HepG2 (cell line): ENCODE results near the gene SECTM1. TPM values are rescaled to one million over a fixed set of nuclear protein-coding genes. Genes with fewer than 3 reads are reported as not detected.
A peak's percentile ranks its signal among the peaks of the same experiment; 100 is the strongest.

Experiments
- BRCA1 ChIP-seq: sonication (generic); formaldehyde crosslinking; IDR thresholded peaks from 2 replicates; pipeline ENCODE4 v1.4.0; 2020; ENCODE audit warnings: missing genetic modification reagents
- KDM2A ChIP-seq: sonication (generic); formaldehyde crosslinking; IDR thresholded peaks from 2 replicates; pipeline ENCODE4 v1.4.0; 2020; ENCODE audit warnings: low read depth, missing genetic modification reagents, borderline replicate concordance
- MEIS2 ChIP-seq: sonication (generic); formaldehyde crosslinking; IDR thresholded peaks from 2 replicates; pipeline ENCODE4 v1.9.0; 2021; ENCODE audit warnings: mild to moderate bottlenecking, missing genetic modification reagents
- NCOA5 ChIP-seq: sonication (generic); formaldehyde crosslinking; IDR thresholded peaks from 2 replicates; pipeline ENCODE4 v1.4.0; 2020; ENCODE audit warnings: missing genetic modification reagents
- SMAD1 ChIP-seq: sonication (generic); formaldehyde crosslinking; IDR thresholded peaks from 2 replicates; pipeline ENCODE4 v1.4.0; 2020; ENCODE audit warnings: missing genetic modification reagents, low read depth, mild to moderate bottlenecking, borderline replicate concordance
- SNAPC2 ChIP-seq: sonication (generic); formaldehyde crosslinking; IDR thresholded peaks from 2 replicates; pipeline ENCODE4 v1.8.1; 2022; ENCODE audit warnings: mild to moderate bottlenecking, missing genetic modification reagents
- TBL1XR1 ChIP-seq: fragments of 150-350 bp; IDR thresholded peaks from 2 replicates; pipeline ENCODE4 v1.6.1; 2014; ENCODE audit warnings: borderline replicate concordance, low read length; ENCODE audit not compliant: partially characterized antibody
- ZNF205 ChIP-seq: IDR thresholded peaks from 2 replicates; pipeline ENCODE4 v1.6.1; 2018; ENCODE audit warnings: missing biosample characterization, missing genetic modification reagents
- ZNF335 ChIP-seq: sonication (generic); formaldehyde crosslinking; IDR thresholded peaks from 2 replicates; pipeline ENCODE4 v1.4.0; 2020; ENCODE audit warnings: missing genetic modification reagents
- ZNF607 ChIP-seq: sonication (generic); formaldehyde crosslinking; IDR thresholded peaks from 2 replicates; pipeline ENCODE4 v1.5.1; 2020; ENCODE audit warnings: missing genetic modification reagents, mild to moderate bottlenecking, borderline replicate concordance
- ZNF746 ChIP-seq: sonication (generic); formaldehyde crosslinking; IDR thresholded peaks from 2 replicates; pipeline ENCODE4 v1.8.0; 2022; ENCODE audit warnings: mild to moderate bottlenecking, missing genetic modification reagents
- ZSCAN21 ChIP-seq: sonication (generic); formaldehyde crosslinking; IDR thresholded peaks from 2 replicates; pipeline ENCODE4 v1.8.0; 2022; ENCODE audit warnings: mild to moderate bottlenecking, missing genetic modification reagents, moderate library complexity, borderline replicate concordance
- polyA plus RNA-seq, 8 experiments: library from polyadenylated mRNA; depleted of rRNA in 3 of 8; stranded (reverse) in 7 of 8; unstranded in 1 of 8; fragments of >200 nt; fragmentation: Illumina TruSeq in 4 of 8; extraction: Trizol in 4 of 8; gene quantifications; 2 replicates each; pipeline versions ENCODE4 v1.2.1 to v1.2.3, GENCODE V29; 2011 to 2016; ENCODE audit warnings: low read depth in 4 of 8, missing spikeins in 1 of 8, mixed read lengths in 1 of 8; ENCODE audit not compliant: insufficient read depth in 1 of 8
- total RNA-seq, 5 experiments: library from RNA; depleted of rRNA; stranded (reverse); fragments of >200 nt; fragmentation: Illumina TruSeq; extraction: Trizol; gene quantifications; 2 replicates each; pipeline ENCODE4 v1.2.3, GENCODE V29; 2016; ENCODE audit warnings: low read depth in 1 of 5
- TF ChIP-seq, protein P1 (sequence below): sonication (generic); formaldehyde crosslinking; IDR thresholded peaks from 2 replicates; pipeline ENCODE4 v1.4.0; 2020; ENCODE audit warnings: missing genetic modification reagents
- TF ChIP-seq, protein P2 (sequence below): sonication (generic); formaldehyde crosslinking; IDR thresholded peaks from 2 replicates; pipeline ENCODE4 v1.5.0; 2020; ENCODE audit warnings: mild to moderate bottlenecking, missing genetic modification reagents, moderate library complexity
- TF ChIP-seq, protein P3 (sequence below): sonication (generic); formaldehyde crosslinking; IDR thresholded peaks from 2 replicates; pipeline ENCODE4 v1.5.0; 2020; ENCODE audit warnings: mild to moderate bottlenecking, missing genetic modification reagents
- TF ChIP-seq, protein P4 (sequence below): sonication (generic); formaldehyde crosslinking; IDR thresholded peaks from 2 replicates; pipeline ENCODE4 v1.5.1; 2020; ENCODE audit warnings: mild to moderate bottlenecking, moderate library complexity, missing genetic modification reagents
- TF ChIP-seq, protein P5 (sequence below): sonication (generic); IDR thresholded peaks from 2 replicates; pipeline ENCODE4 v1.6.1; 2016; ENCODE audit warnings: low read depth, borderline replicate concordance

Gene SECTM1
- total and polyA plus RNA-seq, 2 of the 13 experiments (the other 11 are each of a cell fraction or from before 2014, with no cell fraction given): 3.5 to 5.3 TPM

DNA sequence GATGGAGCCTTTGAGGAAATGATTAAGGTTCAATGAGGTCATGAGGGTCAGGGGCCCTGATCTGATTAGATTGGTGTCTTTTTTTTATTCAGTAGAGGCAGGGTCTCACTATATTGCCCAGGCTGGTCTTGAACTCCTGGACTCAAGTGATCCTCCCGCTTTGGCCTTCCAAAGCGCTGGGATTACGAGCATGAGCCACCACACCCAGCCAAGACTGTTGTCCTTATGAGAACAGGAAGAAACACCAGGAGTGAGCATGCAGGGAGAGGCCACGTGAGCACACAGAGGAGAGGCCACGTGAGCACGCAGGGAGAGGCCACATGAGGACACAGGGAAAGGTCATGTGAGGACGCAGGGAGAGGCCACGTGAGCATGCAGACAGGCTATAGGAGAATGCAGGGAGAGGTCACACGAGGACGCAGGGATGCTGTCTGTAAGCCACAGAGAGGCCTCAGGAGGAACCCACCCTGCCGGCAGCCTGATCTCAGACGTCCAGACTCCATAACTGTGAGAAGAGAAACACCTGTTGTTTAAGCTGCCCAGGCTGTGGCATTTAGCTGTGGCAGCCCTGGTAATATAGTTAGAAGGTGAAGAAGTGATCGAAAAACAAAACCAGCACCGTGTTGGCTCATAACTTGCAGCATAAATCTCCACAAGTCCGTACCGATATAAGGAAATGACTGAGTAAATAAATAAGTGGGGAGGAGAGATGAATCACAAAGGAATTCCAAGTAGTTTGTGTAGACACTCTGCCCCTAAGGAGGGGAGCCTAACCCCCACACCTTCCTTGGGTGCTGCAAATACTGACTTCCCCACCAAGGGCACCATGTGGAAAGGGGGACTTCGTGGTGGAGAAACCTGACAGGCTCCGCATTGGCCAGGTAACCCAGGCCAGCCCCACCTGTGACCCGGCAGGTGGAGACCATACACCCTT is 45.4 kb downstream of the SECTM1 start (continued):
- TF ChIP-seq, protein P1, sequence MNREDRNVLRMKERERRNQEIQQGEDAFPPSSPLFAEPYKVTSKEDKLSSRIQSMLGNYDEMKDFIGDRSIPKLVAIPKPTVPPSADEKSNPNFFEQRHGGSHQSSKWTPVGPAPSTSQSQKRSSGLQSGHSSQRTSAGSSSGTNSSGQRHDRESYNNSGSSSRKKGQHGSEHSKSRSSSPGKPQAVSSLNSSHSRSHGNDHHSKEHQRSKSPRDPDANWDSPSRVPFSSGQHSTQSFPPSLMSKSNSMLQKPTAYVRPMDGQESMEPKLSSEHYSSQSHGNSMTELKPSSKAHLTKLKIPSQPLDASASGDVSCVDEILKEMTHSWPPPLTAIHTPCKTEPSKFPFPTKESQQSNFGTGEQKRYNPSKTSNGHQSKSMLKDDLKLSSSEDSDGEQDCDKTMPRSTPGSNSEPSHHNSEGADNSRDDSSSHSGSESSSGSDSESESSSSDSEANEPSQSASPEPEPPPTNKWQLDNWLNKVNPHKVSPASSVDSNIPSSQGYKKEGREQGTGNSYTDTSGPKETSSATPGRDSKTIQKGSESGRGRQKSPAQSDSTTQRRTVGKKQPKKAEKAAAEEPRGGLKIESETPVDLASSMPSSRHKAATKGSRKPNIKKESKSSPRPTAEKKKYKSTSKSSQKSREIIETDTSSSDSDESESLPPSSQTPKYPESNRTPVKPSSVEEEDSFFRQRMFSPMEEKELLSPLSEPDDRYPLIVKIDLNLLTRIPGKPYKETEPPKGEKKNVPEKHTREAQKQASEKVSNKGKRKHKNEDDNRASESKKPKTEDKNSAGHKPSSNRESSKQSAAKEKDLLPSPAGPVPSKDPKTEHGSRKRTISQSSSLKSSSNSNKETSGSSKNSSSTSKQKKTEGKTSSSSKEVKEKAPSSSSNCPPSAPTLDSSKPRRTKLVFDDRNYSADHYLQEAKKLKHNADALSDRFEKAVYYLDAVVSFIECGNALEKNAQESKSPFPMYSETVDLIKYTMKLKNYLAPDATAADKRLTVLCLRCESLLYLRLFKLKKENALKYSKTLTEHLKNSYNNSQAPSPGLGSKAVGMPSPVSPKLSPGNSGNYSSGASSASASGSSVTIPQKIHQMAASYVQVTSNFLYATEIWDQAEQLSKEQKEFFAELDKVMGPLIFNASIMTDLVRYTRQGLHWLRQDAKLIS (CRISPR knock-in tag): 0 out of 2 replicates have a peak, but pooled peaks have one; percentile 42
- TF ChIP-seq, protein P2, sequence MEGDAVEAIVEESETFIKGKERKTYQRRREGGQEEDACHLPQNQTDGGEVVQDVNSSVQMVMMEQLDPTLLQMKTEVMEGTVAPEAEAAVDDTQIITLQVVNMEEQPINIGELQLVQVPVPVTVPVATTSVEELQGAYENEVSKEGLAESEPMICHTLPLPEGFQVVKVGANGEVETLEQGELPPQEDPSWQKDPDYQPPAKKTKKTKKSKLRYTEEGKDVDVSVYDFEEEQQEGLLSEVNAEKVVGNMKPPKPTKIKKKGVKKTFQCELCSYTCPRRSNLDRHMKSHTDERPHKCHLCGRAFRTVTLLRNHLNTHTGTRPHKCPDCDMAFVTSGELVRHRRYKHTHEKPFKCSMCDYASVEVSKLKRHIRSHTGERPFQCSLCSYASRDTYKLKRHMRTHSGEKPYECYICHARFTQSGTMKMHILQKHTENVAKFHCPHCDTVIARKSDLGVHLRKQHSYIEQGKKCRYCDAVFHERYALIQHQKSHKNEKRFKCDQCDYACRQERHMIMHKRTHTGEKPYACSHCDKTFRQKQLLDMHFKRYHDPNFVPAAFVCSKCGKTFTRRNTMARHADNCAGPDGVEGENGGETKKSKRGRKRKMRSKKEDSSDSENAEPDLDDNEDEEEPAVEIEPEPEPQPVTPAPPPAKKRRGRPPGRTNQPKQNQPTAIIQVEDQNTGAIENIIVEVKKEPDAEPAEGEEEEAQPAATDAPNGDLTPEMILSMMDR (CRISPR knock-in tag): peak; percentile 31; the same call in 1 of the 2 replicates
- TF ChIP-seq ZNF205 (CRISPR knock-in tag) (peak; percentile 79; the same call in 1 of the 2 replicates), KDM2A (peak; percentile 87; the same call in 1 of the 2 replicates), SNAPC2 (CRISPR knock-in tag) (peak; percentile 68; the same call in 1 of the 2 replicates), SMAD1 (peak; percentile 95; the same call in 1 of the 2 replicates), ZNF746 (CRISPR knock-in tag) (peak; percentile 99), BRCA1 (CRISPR knock-in tag) (no peak), ZNF607 (CRISPR knock-in tag) (peak; percentile 70), MEIS2 (CRISPR knock-in tag) (no peak; the same call in 1 of the 2 replicates), ZNF335 (CRISPR knock-in tag) (peak; percentile 85), TBL1XR1 (peak; percentile 93), ZSCAN21 (CRISPR knock-in tag) (peak; percentile 97), NCOA5 (CRISPR knock-in tag) (no peak)
- TF ChIP-seq, protein P3, sequence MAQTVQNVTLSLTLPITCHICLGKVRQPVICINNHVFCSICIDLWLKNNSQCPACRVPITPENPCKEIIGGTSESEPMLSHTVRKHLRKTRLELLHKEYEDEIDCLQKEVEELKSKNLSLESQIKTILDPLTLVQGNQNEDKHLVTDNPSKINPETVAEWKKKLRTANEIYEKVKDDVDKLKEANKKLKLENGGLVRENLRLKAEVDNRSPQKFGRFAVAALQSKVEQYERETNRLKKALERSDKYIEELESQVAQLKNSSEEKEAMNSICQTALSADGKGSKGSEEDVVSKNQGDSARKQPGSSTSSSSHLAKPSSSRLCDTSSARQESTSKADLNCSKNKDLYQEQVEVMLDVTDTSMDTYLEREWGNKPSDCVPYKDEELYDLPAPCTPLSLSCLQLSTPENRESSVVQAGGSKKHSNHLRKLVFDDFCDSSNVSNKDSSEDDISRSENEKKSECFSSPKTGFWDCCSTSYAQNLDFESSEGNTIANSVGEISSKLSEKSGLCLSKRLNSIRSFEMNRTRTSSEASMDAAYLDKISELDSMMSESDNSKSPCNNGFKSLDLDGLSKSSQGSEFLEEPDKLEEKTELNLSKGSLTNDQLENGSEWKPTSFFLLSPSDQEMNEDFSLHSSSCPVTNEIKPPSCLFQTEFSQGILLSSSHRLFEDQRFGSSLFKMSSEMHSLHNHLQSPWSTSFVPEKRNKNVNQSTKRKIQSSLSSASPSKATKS (CRISPR knock-in tag): 0 out of 2 replicates have a peak, but pooled peaks have one; percentile 64
- TF ChIP-seq, protein P4, sequence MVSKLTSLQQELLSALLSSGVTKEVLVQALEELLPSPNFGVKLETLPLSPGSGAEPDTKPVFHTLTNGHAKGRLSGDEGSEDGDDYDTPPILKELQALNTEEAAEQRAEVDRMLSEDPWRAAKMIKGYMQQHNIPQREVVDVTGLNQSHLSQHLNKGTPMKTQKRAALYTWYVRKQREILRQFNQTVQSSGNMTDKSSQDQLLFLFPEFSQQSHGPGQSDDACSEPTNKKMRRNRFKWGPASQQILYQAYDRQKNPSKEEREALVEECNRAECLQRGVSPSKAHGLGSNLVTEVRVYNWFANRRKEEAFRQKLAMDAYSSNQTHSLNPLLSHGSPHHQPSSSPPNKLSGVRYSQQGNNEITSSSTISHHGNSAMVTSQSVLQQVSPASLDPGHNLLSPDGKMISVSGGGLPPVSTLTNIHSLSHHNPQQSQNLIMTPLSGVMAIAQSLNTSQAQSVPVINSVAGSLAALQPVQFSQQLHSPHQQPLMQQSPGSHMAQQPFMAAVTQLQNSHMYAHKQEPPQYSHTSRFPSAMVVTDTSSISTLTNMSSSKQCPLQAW (CRISPR knock-in tag): peak; percentile 94
- TF ChIP-seq, protein P5, sequence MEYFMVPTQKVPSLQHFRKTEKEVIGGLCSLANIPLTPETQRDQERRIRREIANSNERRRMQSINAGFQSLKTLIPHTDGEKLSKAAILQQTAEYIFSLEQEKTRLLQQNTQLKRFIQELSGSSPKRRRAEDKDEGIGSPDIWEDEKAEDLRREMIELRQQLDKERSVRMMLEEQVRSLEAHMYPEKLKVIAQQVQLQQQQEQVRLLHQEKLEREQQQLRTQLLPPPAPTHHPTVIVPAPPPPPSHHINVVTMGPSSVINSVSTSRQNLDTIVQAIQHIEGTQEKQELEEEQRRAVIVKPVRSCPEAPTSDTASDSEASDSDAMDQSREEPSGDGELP: peak; percentile 62; the same call in 1 of the 2 replicates
